ENCODE data around the gene RASGEF1C.
"Not testable (repeated sequence)": the region's sequence is repeated elsewhere in the genome, so short reads cannot be mapped to it uniquely, and the experiment has no call there.

The RASGEF1C gene

DNA sequence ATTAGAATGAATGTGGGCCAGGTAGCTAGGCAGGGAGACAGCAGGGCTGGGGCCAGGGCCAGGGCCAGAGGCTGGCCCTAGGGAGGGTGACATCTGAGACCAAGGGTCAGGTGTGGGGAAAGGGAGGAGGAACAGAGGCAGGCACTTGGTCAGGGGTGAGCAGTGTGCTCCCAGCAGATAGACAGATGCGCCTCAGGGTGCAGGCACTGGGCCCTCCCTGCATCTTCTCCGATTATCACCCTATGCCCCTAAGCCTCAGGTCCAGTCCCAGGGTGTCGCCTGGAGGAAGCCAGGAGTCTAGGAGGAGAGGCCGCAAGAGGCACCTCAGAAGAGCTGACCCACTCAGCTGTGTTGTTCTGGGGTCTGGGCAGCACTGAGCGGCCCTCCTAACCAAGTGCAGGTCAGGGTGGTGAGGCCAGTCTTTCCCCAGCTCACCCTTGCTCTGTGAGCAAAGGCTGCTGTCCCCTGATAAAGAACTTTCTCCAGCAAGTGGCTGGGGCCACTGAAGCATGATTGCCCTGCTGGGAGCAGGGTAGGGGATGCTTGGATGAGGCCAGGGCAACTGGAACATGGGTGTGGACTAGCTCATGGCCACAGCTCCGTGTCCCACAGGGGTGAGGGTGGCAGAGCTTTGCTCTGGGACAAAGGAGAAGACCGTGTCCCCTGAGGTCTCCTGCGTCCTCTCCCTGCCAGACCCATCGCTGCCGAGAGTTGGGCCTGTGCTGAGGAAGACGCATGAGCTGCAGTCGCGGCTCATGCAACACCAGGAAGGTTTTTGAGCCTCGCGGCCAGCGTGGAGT, 2.1 kb upstream of the RASGEF1C start:
- Histone ChIP-seq H3K79me2 (ENCODE audit: control insufficient read depth, insufficient read depth, low read length, unreplicated experiment) (no peaks in the 10 kb centered on the region), H3K4me3 (ENCODE audit: low read depth, low read length) (no peak overlapping the region), H2AFZ (ENCODE audit: low read length, unreplicated experiment) (no peak overlapping the region), H3K27ac (ENCODE audit: low read depth, low read length) (no peak overlapping the region), H3K27me3 (ENCODE audit: insufficient read depth, low read length) (peaks cover 43% of the 10 kb centered on the region), H3K36me3 (ENCODE audit: insufficient read depth, low read length) (no peaks in the 10 kb centered on the region), H3K4me1 (ENCODE audit: control insufficient read depth, insufficient read depth, low read length, unreplicated experiment) (peaks cover 3% of the 10 kb centered on the region)

DNA sequence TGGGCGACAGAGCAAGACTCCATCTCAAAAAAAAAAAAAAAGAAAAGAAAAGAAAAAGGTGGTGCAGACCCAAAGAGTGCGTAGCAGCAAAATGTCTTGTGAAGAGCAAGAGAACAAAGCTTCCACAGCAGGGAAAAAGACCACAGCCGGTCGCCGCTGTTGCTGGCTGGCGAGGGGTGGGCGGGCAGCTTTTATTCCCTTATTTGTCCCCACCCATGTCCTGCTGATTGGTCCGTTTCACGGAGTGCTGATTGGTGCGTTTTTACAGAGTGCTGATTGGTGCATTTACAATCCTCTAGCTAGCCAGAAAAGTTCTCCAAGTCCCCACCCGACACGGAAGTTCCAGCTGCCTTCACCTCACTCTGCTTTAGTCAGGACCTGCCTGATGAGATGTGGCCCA, 1.1 kb upstream of the RASGEF1C start:
- not testable (repeated sequence) for H3K4me3 ChIP-seq (ENCODE audit: low read depth, low read length); H3K4me1 ChIP-seq (ENCODE audit: control insufficient read depth, insufficient read depth, low read length, unreplicated experiment); H3K27ac ChIP-seq (ENCODE audit: low read depth, low read length)

DNA sequence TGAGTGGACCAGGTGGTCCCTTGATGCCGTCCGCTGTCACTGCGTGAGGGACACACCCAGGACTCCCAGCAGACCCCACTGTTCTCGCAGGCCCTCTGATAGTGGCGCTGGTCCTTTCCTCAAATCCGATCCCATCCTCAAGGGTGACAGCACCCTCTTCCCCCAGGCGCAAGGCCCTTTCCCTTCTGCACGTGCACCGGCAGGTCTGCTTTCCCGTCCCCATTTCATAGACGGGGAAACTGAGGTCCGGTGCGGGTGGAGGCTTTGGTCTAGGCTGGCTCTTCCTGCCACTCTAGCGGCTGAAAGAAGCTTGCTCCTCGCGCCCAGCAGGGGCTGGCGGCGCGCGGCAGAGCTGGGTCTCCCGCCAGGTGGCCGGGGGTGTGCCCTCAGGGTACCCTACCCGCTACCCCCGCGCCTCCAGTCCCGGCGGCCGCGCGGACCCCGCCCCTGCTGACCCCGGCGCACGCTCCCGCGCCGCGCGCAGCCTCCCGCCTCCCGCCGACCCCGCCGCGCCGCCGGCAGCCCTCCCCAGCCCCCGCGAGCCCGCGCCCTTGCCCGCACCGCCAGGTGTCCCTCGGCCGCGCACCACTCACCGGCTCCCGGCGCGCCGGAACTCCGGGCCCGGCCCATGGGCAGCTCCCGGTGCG, 453 bp downstream of the RASGEF1C start:
- H3K36me3 ChIP-seq (ENCODE audit: insufficient read depth, low read length) = no peaks in the 10 kb centered on the region
- peak overlapping the region; percentile 66 for H3K4me3 ChIP-seq (ENCODE audit: low read depth, low read length)
- no peak overlapping the region for H3K27ac ChIP-seq (ENCODE audit: low read depth, low read length)
- peaks cover 43% of the 10 kb centered on the region for H3K27me3 ChIP-seq (ENCODE audit: insufficient read depth, low read length)
- peaks cover 3% of the 10 kb centered on the region for H3K4me1 ChIP-seq (ENCODE audit: control insufficient read depth, insufficient read depth, low read length, unreplicated experiment)
- no peak overlapping the region for H2AFZ ChIP-seq (ENCODE audit: low read length, unreplicated experiment)
- no peaks in the 10 kb centered on the region for H3K79me2 ChIP-seq (ENCODE audit: control insufficient read depth, insufficient read depth, low read length, unreplicated experiment)

More for the DNA sequence above, 1.1 kb upstream of the RASGEF1C start:
- H3K79me2 ChIP-seq (ENCODE audit: control insufficient read depth, insufficient read depth, low read length, unreplicated experiment); H3K36me3 ChIP-seq (ENCODE audit: insufficient read depth, low read length); H2AFZ ChIP-seq (ENCODE audit: low read length, unreplicated experiment): not testable (repeated sequence)
- peaks cover 43% of the 10 kb centered on the region for H3K27me3 ChIP-seq (ENCODE audit: insufficient read depth, low read length)

DNA sequence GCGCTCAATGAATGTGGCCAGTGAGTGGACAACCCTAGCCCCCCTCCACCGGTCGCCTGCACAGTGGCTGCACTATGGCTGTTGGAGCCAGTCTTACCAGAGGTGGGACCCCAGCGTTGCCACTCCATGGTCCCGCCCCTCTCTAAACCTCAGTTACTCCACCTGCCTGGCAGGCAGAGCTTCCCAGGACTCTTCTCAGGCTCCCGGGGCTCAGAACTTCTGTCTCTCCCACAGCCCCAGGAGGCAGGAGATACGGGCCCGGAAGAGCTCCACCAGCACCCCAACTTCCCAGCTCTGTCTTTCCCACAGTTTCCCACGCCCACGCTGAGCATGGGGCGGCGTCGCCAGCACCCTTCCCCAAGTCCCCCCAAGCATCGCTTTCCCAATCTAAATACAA, 975 bp downstream of the RASGEF1C start:
- H3K79me2 ChIP-seq (ENCODE audit: control insufficient read depth, insufficient read depth, low read length, unreplicated experiment) = no peaks in the 10 kb centered on the region
- H3K27ac ChIP-seq (ENCODE audit: low read depth, low read length) = no peak overlapping the region
- H3K4me3 ChIP-seq (ENCODE audit: low read depth, low read length) = peak overlapping the region; percentile 66; the same call in 1 of the 2 replicates
- H2AFZ ChIP-seq (ENCODE audit: low read length, unreplicated experiment) = no peak overlapping the region
- H3K4me1 ChIP-seq (ENCODE audit: control insufficient read depth, insufficient read depth, low read length, unreplicated experiment) = peaks cover 3% of the 10 kb centered on the region
- H3K36me3 ChIP-seq (ENCODE audit: insufficient read depth, low read length) = no peaks in the 10 kb centered on the region
- peaks cover 43% of the 10 kb centered on the region for H3K27me3 ChIP-seq (ENCODE audit: insufficient read depth, low read length)

DNA sequence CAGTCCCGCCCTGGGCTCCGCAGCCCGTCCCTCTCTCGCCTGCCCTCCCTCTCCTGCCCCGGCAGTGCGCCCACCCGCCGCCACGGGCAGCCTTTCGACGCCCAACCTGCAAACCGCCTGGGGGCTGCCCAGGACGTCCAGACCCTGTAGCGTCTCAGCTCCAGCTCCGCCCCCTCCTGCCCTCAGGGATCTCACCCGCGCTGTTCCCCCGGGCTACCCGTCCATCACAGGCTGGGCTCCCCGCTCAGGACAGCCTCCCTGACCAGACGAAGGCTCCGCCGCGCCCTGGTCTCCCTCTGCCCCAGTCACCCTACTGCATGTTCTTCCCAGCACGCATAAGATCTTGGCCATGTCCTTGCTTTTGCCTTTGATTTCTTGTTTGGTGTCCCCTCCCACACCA, 1.4 kb downstream of the RASGEF1C start:
- Histone ChIP-seq H2AFZ (ENCODE audit: low read length, unreplicated experiment) (no peak overlapping the region), H3K36me3 (ENCODE audit: insufficient read depth, low read length) (no peaks in the 10 kb centered on the region), H3K4me1 (ENCODE audit: control insufficient read depth, insufficient read depth, low read length, unreplicated experiment) (peaks cover under 1% of the 10 kb centered on the region), H3K27ac (ENCODE audit: low read depth, low read length) (no peak overlapping the region), H3K27me3 (ENCODE audit: insufficient read depth, low read length) (peaks cover 43% of the 10 kb centered on the region), H3K4me3 (ENCODE audit: low read depth, low read length) (no peak overlapping the region), H3K79me2 (ENCODE audit: control insufficient read depth, insufficient read depth, low read length, unreplicated experiment) (no peaks in the 10 kb centered on the region)

DNA sequence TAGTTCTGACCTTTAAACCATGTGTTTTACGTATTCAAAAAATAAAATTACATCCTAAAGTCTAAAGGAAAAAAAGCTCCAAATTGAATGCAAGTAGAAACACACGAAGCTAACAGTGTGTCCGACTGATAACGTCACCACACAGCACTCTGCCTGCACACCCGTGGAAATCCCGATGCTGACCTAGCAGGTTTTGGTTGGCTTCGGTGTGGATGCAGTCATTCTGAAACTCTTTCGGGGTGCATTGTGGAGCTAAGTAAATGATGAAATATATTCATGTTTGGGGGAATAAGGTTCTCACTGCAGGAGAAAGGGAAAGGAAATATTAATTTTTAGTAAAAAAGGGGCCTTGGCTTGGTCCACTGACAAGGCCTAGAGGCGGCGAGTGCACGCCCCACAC, 2.0 kb downstream of the RASGEF1C start:
- no peak overlapping the region for H3K4me3 ChIP-seq (ENCODE audit: low read depth, low read length)
- no peak overlapping the region for H2AFZ ChIP-seq (ENCODE audit: low read length, unreplicated experiment)
- H3K27me3 ChIP-seq (ENCODE audit: insufficient read depth, low read length) = peaks cover 43% of the 10 kb centered on the region
- no peaks in the 10 kb centered on the region for H3K36me3 ChIP-seq (ENCODE audit: insufficient read depth, low read length)
- H3K79me2 ChIP-seq (ENCODE audit: control insufficient read depth, insufficient read depth, low read length, unreplicated experiment) = no peaks in the 10 kb centered on the region
- no peak overlapping the region for H3K27ac ChIP-seq (ENCODE audit: low read depth, low read length)
- no peaks in the 10 kb centered on the region for H3K4me1 ChIP-seq (ENCODE audit: control insufficient read depth, insufficient read depth, low read length, unreplicated experiment)

DNA sequence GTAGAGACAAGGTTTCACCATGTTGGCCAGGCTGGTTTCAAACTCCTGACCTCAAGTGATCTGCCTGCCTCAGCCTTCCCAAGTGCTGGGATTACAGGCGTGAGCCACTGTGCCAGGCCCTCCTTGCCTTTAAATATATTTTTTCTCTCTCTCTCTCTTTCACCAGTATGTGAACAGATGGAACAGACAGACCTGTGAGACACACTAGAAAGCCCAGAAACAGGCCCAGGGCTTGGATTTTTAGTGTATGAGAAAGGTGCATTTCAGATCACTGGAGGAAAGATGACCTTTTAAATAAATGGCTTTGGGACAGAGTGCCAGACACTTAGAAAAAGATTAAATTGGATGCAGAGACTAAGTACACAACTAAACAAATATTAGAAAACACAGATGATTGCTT, 3.1 kb downstream of the RASGEF1C start:
- Histone ChIP-seq H3K36me3 (ENCODE audit: insufficient read depth, low read length) (no peaks in the 10 kb centered on the region), H3K79me2 (ENCODE audit: control insufficient read depth, insufficient read depth, low read length, unreplicated experiment) (no peaks in the 10 kb centered on the region), H3K4me3 (ENCODE audit: low read depth, low read length) (no peak overlapping the region), H3K4me1 (ENCODE audit: control insufficient read depth, insufficient read depth, low read length, unreplicated experiment) (no peaks in the 10 kb centered on the region), H3K27ac (ENCODE audit: low read depth, low read length) (no peak overlapping the region), H2AFZ (ENCODE audit: low read length, unreplicated experiment) (no peak overlapping the region), H3K27me3 (ENCODE audit: insufficient read depth, low read length) (peaks cover 38% of the 10 kb centered on the region)

DNA sequence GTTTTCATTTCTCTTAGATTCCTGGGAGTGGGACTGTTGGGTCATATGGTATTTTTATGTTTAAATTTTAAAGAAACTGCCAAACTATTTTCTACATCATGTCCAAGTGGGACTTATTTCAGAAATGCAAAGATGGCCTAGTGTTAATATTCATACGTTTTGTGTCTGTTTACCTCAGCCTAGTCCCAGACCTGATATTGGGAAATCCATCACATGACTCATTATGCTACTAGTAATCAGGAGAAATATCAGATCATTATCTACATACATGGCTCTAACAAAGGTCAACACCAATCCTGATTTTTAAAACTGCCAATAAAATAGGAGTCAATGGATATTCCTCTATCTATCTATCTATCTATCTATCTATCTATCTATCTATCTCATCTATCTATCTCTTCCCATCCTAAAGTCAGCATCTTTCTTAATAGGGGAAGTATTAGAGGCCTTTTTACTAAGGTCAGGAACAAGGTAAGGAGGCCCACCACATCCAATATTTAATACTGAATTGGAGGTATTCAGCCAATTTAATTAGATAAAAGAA, 4.7 kb downstream of the RASGEF1C start:
- Histone ChIP-seq H3K27ac (ENCODE audit: low read depth, low read length) (no peak overlapping the region), H2AFZ (ENCODE audit: low read length, unreplicated experiment) (no peak overlapping the region), H3K36me3 (ENCODE audit: insufficient read depth, low read length) (no peaks in the 10 kb centered on the region), H3K4me3 (ENCODE audit: low read depth, low read length) (no peak overlapping the region), H3K79me2 (ENCODE audit: control insufficient read depth, insufficient read depth, low read length, unreplicated experiment) (no peaks in the 10 kb centered on the region), H3K4me1 (ENCODE audit: control insufficient read depth, insufficient read depth, low read length, unreplicated experiment) (no peaks in the 10 kb centered on the region), H3K27me3 (ENCODE audit: insufficient read depth, low read length) (peaks cover 25% of the 10 kb centered on the region)

DNA sequence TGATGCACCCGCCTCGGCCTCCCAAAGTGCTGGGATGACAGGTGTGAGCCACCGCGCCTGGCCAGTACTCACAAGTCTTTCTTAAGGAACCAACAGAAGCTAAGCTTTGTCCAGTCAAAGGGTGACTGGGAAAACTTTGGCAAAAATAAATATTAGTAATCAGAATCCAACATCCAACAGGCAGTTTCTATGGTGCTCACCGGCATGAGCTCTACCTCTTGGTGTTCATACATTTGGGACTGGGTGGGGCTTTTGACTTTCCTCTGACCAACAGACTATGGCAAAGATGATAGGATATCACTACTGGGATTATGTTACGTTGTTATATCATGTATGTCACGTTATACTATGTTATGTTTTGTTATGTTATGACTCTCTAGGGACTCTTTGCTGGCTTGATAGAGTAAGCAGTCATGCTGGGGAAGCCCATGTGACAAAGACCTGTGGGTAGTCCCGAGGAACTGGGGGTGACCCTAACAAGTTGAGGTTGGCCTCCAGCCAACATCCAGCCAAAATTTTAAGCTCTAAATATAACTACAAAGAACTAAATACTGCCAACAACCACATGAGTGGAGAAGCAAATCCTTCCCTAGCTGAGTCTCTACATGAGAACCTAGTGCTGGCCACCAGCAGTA, 6.0 kb downstream of the RASGEF1C start:
- Histone ChIP-seq H3K79me2 (ENCODE audit: control insufficient read depth, insufficient read depth, low read length, unreplicated experiment) (no peaks in the 10 kb centered on the region), H2AFZ (ENCODE audit: low read length, unreplicated experiment) (no peak overlapping the region), H3K27ac (ENCODE audit: low read depth, low read length) (no peak overlapping the region), H3K4me1 (ENCODE audit: control insufficient read depth, insufficient read depth, low read length, unreplicated experiment) (no peaks in the 10 kb centered on the region), H3K27me3 (ENCODE audit: insufficient read depth, low read length) (peaks cover 29% of the 10 kb centered on the region), H3K36me3 (ENCODE audit: insufficient read depth, low read length) (no peaks in the 10 kb centered on the region), H3K4me3 (ENCODE audit: low read depth, low read length) (no peak overlapping the region)

DNA sequence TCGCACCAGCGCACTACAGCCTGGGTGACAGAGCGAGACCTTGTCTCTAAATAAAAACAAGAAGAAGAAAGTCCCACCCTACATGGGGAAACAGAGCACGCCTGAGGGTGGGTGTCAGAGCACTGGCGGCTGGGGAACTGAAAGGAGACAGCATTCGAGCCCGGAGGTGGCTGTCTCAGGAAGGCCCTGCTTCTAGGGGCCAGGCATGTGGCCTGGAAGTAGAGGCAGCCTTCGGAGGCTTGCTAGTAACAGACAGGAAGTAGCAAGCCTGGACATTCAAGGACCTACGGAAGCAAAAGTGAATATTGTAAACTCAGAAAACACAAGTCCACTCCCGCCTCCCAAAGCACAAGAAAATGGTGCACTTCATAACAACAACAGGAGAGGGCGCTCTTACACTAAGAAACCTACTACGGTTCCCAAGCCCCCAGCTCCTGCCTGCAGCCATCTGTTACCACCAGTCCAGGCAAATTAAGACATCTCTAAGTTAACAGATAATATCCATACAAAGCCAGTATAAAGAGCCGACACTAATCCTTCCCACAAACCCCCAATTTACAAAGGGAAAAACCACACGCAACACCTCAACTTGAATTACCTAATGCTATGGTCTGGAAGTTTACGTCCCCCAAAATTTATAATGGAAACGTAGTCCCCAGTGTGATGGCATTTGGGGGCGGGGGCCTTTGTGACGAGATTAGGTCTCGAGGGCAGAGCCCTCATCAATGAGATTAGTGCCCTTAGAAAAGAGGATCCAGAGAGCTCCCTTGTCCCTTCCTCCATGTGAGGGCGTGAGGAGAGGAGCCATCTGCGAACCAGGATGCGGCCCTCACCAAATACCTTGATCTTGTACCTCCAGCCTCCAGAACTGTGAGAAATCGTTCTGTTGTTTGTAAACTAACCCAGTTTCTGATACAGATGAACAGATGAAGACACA, 7.7 kb downstream of the RASGEF1C start:
- H2AFZ ChIP-seq (ENCODE audit: low read length, unreplicated experiment) = no peak overlapping the region
- H3K79me2 ChIP-seq (ENCODE audit: control insufficient read depth, insufficient read depth, low read length, unreplicated experiment) = no peaks in the 10 kb centered on the region
- H3K27me3 ChIP-seq (ENCODE audit: insufficient read depth, low read length) = peaks cover 19% of the 10 kb centered on the region
- no peak overlapping the region for H3K27ac ChIP-seq (ENCODE audit: low read depth, low read length)
- H3K36me3 ChIP-seq (ENCODE audit: insufficient read depth, low read length) = no peaks in the 10 kb centered on the region
- H3K4me1 ChIP-seq (ENCODE audit: control insufficient read depth, insufficient read depth, low read length, unreplicated experiment) = no peaks in the 10 kb centered on the region
- H3K4me3 ChIP-seq (ENCODE audit: low read depth, low read length) = no peak overlapping the region
